Sigmoid colon (tissue), 7 donors: ENCODE results near the gene C12orf43. TPM values are rescaled to one million over a fixed set of nuclear protein-coding genes. Genes with fewer than 3 reads are reported as not detected.

Experiments
- DNase-seq: peaks from one replicate; pipeline ENCODE4 v3.0.0-alpha.2; 2019
- H3K27ac ChIP-seq, 4 donors: fragments of 200-600 bp; sonication (generic); one replicate each; pipeline ENCODE4 v1.5.1; 2016 to 2019; ENCODE audit warnings: mild to moderate bottlenecking in 1 of 4
- H3K27me3 ChIP-seq, 3 donors: fragments of 200-600 bp; sonication (generic); one replicate each; pipeline ENCODE4 v1.5.1; 2019; ENCODE audit warnings: mild to moderate bottlenecking in 1 of 3
- H3K36me3 ChIP-seq, 4 donors: fragments of 200-600 bp; sonication (generic); one replicate each; pipeline ENCODE4 v1.5.1; 2016 to 2019
- H3K4me1 ChIP-seq, 4 donors: fragments of 200-600 bp; sonication (generic); one replicate each; pipeline ENCODE4 v1.5.1; 2017 to 2019
- H3K4me3 ChIP-seq, 4 donors: fragments of 200-600 bp; sonication (generic); one replicate each; pipeline ENCODE4 v1.5.1; 2017 to 2019; ENCODE audit warnings: mild to moderate bottlenecking in 2 of 4, moderate library complexity in 1 of 4
- H3K9me3 ChIP-seq, 4 donors: fragments of 200-600 bp in 3 of 4; sonication (generic) in 3 of 4; one replicate each; pipeline versions ENCODE4 v1.5.1 to v1.6.1; 2013 to 2019
- CTCF ChIP-seq, 4 experiments: fragments of 450-650 bp in 3 of 4; fragments of 200-600 bp in 1 of 4; IDR thresholded peaks; one replicate each; pipeline ENCODE4 v1.5.1; 2016 to 2019; ENCODE audit warnings: antibody characterized with exemption in 4 of 4, mild to moderate bottlenecking in 3 of 4, moderate library complexity in 2 of 4
- EP300 ChIP-seq, 4 donors: sonication (generic); formaldehyde crosslinking; IDR thresholded peaks; one replicate each; pipeline ENCODE4 v1.6.1; 2017; ENCODE audit warnings: antibody characterized with exemption in 4 of 4
- POLR2A ChIP-seq, 2 donors: fragments of 450-650 bp; IDR thresholded peaks; one replicate each; pipeline ENCODE4 v1.6.1; 2016; ENCODE audit warnings: antibody characterized with exemption in 2 of 2, mild to moderate bottlenecking in 2 of 2, moderate library complexity in 2 of 2
- POLR2AphosphoS5 ChIP-seq, 4 donors: sonication (generic); formaldehyde crosslinking; IDR thresholded peaks; one replicate each; pipeline ENCODE4 v1.6.1; 2017; ENCODE audit warnings: antibody characterized with exemption in 4 of 4
- WGBS, 2 donors: extraction: QIAGEN DNeasy Blood & Tissue Kit; methylation state at CpG; one replicate each; pipeline ENCODE4 v1.1.7; 2013; 5-methylcytosine and 5-hydroxymethylcytosine counted together
- intact Hi-C: fragments of 100-400 bp; cut with DNase I; formaldehyde crosslinking; loops from one replicate; pipeline ENCODE4 v1.15.1; 2023
- polyA plus RNA-seq, 3 donors: library from polyadenylated mRNA; stranded (reverse); fragments of 200-250 nt; gene quantifications; one replicate each; pipeline ENCODE4 v1.2.3, GENCODE V29; 2013
- total RNA-seq, 4 donors: library from RNA; depleted of rRNA; stranded (reverse); fragments of >200 nt; gene quantifications; one replicate each; pipeline ENCODE4 v1.1.0, GENCODE V29; 2016
- donor health status: healthy with polysubstance abuse.
- donor health status: Bipolar disorder and iron deficiency.
- donor health status: healthy.

The C12orf43 gene
- total and polyA plus RNA-seq, 7 donors, result 7.9 to 25.8 (median 12.5) TPM

DNA sequence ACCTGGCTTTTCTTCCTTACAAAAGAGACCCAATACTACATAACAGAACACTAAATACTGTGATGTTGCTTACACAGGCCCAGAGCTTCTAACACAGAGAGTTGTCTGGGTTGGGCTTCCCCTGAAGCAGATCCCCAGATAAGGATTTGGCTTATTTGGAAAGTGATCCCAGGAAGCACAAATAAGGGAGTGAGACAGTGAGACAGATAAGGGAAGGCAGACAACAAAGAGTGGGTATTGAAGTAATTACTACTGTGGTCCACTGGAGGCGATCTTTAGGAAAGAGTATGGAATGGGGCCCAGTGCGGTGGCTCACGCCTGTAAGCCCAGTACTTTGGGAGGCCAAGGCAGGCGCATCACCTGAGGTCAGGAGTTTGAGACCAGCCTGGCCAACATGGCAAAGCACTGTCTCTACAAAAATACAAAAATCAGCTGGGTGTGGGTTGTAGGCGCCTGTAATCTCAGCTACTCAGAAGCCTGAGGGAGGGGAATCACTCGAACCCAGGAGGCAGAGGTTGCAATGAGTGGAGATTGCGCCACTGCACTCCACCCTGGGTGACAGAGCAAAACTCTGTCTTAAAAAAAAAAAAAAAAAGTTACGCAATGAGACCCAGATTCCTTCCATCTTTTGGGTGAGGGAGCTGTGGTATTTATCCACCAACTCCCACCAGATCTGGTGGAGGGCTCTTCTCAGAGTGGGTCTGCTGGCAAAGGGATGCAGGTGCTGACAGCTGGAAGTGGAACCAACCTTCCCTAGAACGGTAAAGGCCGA lies 10.2 kb upstream of the C12orf43 start:
- no peaks in the 10 kb centered on the region for H3K4me1 ChIP-seq
- no peak overlapping the region for H3K4me3 ChIP-seq
- intact Hi-C loops, result no loop called here
- H3K9me3 ChIP-seq, result no peaks in the 10 kb centered on the region
- no peak for TF ChIP-seq POLR2A (IDR thresholded peaks at IDR 0.05)
- TF ChIP-seq CTCF (IDR thresholded peaks at IDR 0.05), result no peak
- TF ChIP-seq POLR2AphosphoS5 (IDR thresholded peaks at IDR 0.05), result no peak
- no peak for TF ChIP-seq EP300 (IDR thresholded peaks at IDR 0.05)
- WGBS, 2 donors, result 73 to 90% methylated on average over 10 of the region's 10 CpGs
- no peaks in the 10 kb centered on the region for H3K27me3 ChIP-seq
- H3K36me3 ChIP-seq, result no peaks in the 10 kb centered on the region
- H3K27ac ChIP-seq, result no peak overlapping the region
- DNase-seq, result no peak

DNA sequence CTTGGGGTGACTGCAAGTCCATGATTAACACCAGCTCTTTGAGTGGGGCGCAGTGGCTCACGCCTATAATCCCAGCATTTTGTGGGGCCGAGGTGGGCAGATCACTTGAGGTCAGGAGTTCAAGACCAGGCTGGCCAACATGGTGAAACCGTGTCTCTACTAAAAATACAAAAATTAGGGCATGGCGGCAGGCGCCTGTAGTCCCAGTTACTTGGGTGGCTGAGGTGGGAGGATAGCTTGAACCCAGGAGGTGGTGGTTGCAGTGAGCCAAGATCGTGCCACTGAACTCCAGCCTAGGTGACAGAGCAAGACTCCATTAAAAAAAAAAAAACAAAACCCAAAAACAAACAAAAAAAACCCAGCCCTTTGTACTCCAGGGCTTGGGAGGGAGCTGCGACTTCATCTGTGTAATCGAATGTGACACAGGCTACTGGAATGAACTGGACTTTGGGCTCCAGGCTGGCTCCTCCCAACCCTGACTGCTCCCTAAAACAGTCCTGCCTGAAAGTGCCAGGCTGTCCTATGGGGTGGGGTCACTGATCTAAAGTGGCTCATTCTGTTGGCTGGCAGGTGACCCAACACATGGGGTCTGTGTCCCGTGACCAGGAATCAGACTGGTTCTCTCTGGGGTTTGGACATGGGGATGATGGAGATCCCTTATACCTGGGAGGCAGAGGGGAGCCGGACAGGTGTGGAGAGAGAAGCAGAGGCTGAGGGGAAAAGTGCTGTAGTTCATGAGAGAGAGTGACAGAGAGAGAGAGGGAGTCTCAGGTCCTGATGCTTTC lies 9.3 kb upstream of the C12orf43 start:
- no peak for DNase-seq
- Histone ChIP-seq H3K27me3 (no peaks in the 10 kb centered on the region), H3K27ac (no peak overlapping the region), H3K4me3 (no peak overlapping the region), H3K9me3 (no peaks in the 10 kb centered on the region), H3K4me1 (no peaks in the 10 kb centered on the region), H3K36me3 (no peaks in the 10 kb centered on the region)
- intact Hi-C loops, result no loop called here
- WGBS, 2 donors, result 45 to 81% methylated on average over 11 of the region's 11 CpGs
- TF ChIP-seq POLR2AphosphoS5 (IDR thresholded peaks at IDR 0.05), result no peak
- no peak for TF ChIP-seq CTCF (IDR thresholded peaks at IDR 0.05)
- no peak for TF ChIP-seq POLR2A (IDR thresholded peaks at IDR 0.05)
- no peak for TF ChIP-seq EP300 (IDR thresholded peaks at IDR 0.05)

DNA sequence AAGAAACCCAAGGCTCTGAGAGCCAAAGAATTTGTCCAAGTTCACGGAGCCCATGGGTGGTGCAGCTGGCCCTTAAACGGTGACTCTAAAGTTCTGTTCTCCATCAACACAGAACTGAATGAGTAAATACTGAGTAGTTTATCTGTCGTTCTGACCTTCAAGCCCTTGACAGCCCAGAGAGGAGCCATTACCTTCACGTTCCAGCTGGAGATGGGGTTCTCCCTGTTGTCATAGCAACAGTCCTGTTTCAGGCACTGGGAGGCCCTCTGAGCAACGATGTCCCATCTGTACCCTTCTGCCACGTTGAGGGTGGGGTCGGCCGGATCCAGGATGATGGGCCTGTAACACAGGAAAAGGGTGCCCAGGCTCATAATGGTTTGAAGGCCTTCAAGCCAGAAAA lies 7.5 kb upstream of the C12orf43 start:
- no peaks in the 10 kb centered on the region for H3K27me3 ChIP-seq
- H3K4me1 ChIP-seq, result no peaks in the 10 kb centered on the region
- WGBS, 2 donors, result 74 to 76% methylated on average over 8 of the region's 8 CpGs
- intact Hi-C loops, result no loop called here
- no peak overlapping the region for H3K4me3 ChIP-seq
- H3K27ac ChIP-seq, result no peak overlapping the region
- no peak for TF ChIP-seq POLR2AphosphoS5 (IDR thresholded peaks at IDR 0.05)
- TF ChIP-seq CTCF (IDR thresholded peaks at IDR 0.05), result no peak
- TF ChIP-seq POLR2A (IDR thresholded peaks at IDR 0.05), result no peak
- no peak for TF ChIP-seq EP300 (IDR thresholded peaks at IDR 0.05)
- no peaks in the 10 kb centered on the region for H3K36me3 ChIP-seq
- DNase-seq, result no peak
- no peaks in the 10 kb centered on the region for H3K9me3 ChIP-seq

DNA sequence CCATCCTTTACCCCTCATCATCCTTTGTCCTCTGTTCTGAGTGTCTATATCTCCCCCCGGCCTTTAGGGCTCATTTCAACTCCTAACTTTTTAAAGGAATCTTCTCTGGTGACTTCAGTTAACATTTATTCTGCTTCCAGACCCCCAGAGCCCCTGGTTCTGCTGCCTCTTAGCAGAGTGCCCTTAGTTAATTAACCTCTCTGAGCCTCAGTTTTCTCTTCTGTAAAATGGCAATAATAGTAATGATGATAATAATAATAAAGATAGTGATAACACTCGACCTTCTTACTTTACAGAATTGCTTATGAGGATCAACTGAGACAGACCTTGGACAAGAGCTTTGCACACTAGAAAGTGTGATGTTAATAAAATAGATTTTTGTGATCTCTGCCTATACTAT lies 6.4 kb upstream of the C12orf43 start:
- intact Hi-C loops, result no loop called here

GRCh38 chr12:121021754-121022153 lies 5.5 kb upstream of the C12orf43 start:
- H3K9me3 ChIP-seq, result no peaks in the 10 kb centered on the region
- no peak overlapping the region for H3K4me3 ChIP-seq
- H3K27ac ChIP-seq, result no peak overlapping the region
- no peak for TF ChIP-seq POLR2AphosphoS5 (IDR thresholded peaks at IDR 0.05)
- no peak for TF ChIP-seq EP300 (IDR thresholded peaks at IDR 0.05)
- 92 to 94% methylated on average over 6 of the region's 6 CpGs for WGBS, 2 donors
- no peaks in the 10 kb centered on the region for H3K27me3 ChIP-seq
- H3K36me3 ChIP-seq, result no peaks in the 10 kb centered on the region
- H3K4me1 ChIP-seq, result no peaks in the 10 kb centered on the region
- intact Hi-C loops, result no loop called here
- DNase-seq, result no peak

More for the DNA sequence above, 6.4 kb upstream of the C12orf43 start:
- Histone ChIP-seq H3K4me1 (no peaks in the 10 kb centered on the region), H3K27ac (no peak overlapping the region), H3K4me3 (no peak overlapping the region), H3K9me3 (no peaks in the 10 kb centered on the region), H3K36me3 (no peaks in the 10 kb centered on the region), H3K27me3 (no peaks in the 10 kb centered on the region)
- WGBS, 2 donors, result 69 to 74% methylated on average over 2 of the region's 2 CpGs
- no peak for DNase-seq
- TF ChIP-seq POLR2AphosphoS5 (IDR thresholded peaks at IDR 0.05) (no peak), EP300 (IDR thresholded peaks at IDR 0.05) (no peak), POLR2A (IDR thresholded peaks at IDR 0.05) (no peak)
